OCI-LY1 (cell line): ENCODE measurements around the gene ANKRD11.

Experiments used
- CTCF ChIP-seq: fragments of 200-600 bp; sonication (generic), shearing (Covaris generic); IDR thresholded peaks from 2 replicates; pipeline ENCODE4 v1.5.1; 2017; ENCODE audit warnings: mild to moderate bottlenecking, antibody characterized with exemption, low read length, moderate library complexity, mixed read lengths
- EZH2 ChIP-seq: fragments of 200-600 bp; sonication (generic), shearing (Covaris generic); IDR thresholded peaks from 2 replicates; pipeline ENCODE4 v1.8.0; 2017; ENCODE audit warnings: borderline replicate concordance, mixed run types, mild to moderate bottlenecking, antibody characterized with exemption, low read length, moderate library complexity, mixed read lengths

- TF ChIP-seq CTCF: no peak
- TF ChIP-seq EZH2: no peak
These were observed 191.6 kb downstream of the ANKRD11 start for GRCh38 chr16:89298623-89299225.
